WTC11 (cell line): ENCODE data around the gene LIFR. TPM values are rescaled to one million over a fixed set of nuclear protein-coding genes. Genes with fewer than 3 reads are reported as not detected.

Experiments
- ATAC-seq: fragments of 200-7000 bp; cut with Tn5 transposase; 2 replicates; pipeline ENCODE4 v1.10.0; 2021; ENCODE audit warnings: mild to moderate bottlenecking, moderate library complexity
- CTCF ChIA-PET: fragments of 300-600 bp; sonication (Branson Sonifier 250); formaldehyde crosslinking; loops from one replicate; lab custom pipeline; 2021; ENCODE audit warnings: antibody characterized with exemption; lab: Charles Lee
- POLR2A ChIA-PET: fragments of 350-600 bp; sonication (Branson Sonifier 250); formaldehyde crosslinking; loops from one replicate; lab custom pipeline; 2021; ENCODE audit warnings: antibody characterized with exemption; lab: Charles Lee
- DNase-seq: peaks from one replicate; pipeline ENCODE4 v3.0.0; 2021; ENCODE audit warnings: low spot score
- H3K27ac Mint-ChIP-seq: 2 replicates; pipeline ENCODE4 v1.8.0; 2021; ENCODE audit warnings: mixed read lengths
- H3K27me3 Mint-ChIP-seq: 2 replicates; pipeline ENCODE4 v1.8.0; 2021; ENCODE audit warnings: low read depth, mild to moderate bottlenecking, moderate library complexity, mixed read lengths
- H3K36me3 Mint-ChIP-seq: 2 replicates; pipeline ENCODE4 v1.8.0; 2021; ENCODE audit warnings: mixed read lengths
- H3K4me1 Mint-ChIP-seq: 2 replicates; pipeline ENCODE4 v1.8.0; 2022; ENCODE audit warnings: mixed read lengths
- H3K4me3 Mint-ChIP-seq: 2 replicates; pipeline ENCODE4 v1.8.0; 2021; ENCODE audit warnings: mild to moderate bottlenecking, moderate library complexity, mixed read lengths
- H3K9me3 Mint-ChIP-seq: 2 replicates; pipeline ENCODE4 v1.8.0; 2021; ENCODE audit warnings: mixed read lengths
- AR ChIP-seq: fragments of 250-450 bp; sonication (Bioruptor Pico); IDR thresholded peaks from 2 replicates; pipeline ENCODE4 v1.9.0; 2021; ENCODE audit warnings: mild to moderate bottlenecking
- ARID4B ChIP-seq: sonication (generic); formaldehyde crosslinking; IDR thresholded peaks from 2 replicates; pipeline ENCODE4 v1.8.0; 2023; ENCODE audit warnings: missing genetic modification reagents, mild to moderate bottlenecking, borderline replicate concordance
- ATF1 ChIP-seq: sonication (generic); formaldehyde crosslinking; IDR thresholded peaks from 2 replicates; pipeline ENCODE4 v1.8.1; 2023; ENCODE audit warnings: mild to moderate bottlenecking, moderate library complexity, missing genetic modification reagents
- EMX1 ChIP-seq: fragments of 250-450 bp; sonication (Bioruptor Pico); IDR thresholded peaks from 2 replicates; pipeline ENCODE4 v1.8.0; 2021; ENCODE audit warnings: mild to moderate bottlenecking
- ETV6 ChIP-seq: sonication (generic); formaldehyde crosslinking; IDR thresholded peaks from 2 replicates; pipeline ENCODE4 v1.8.1; 2022; ENCODE audit warnings: mild to moderate bottlenecking, missing genetic modification reagents
- FOXP1 ChIP-seq: sonication (generic); formaldehyde crosslinking; IDR thresholded peaks from 2 replicates; pipeline ENCODE4 v1.8.0; 2022; ENCODE audit warnings: missing genetic modification reagents, mild to moderate bottlenecking, moderate library complexity, borderline replicate concordance
- FOXP4 ChIP-seq: sonication (generic); formaldehyde crosslinking; IDR thresholded peaks from 2 replicates; pipeline ENCODE4 v1.8.0; 2022; ENCODE audit warnings: mild to moderate bottlenecking, missing genetic modification reagents
- GRHL2 ChIP-seq: fragments of 250-450 bp; sonication (Bioruptor Pico); IDR thresholded peaks from 2 replicates; pipeline ENCODE4 v1.8.0; 2022; ENCODE audit warnings: mild to moderate bottlenecking, moderate library complexity; ENCODE audit not compliant: insufficient replicate concordance, severe bottlenecking
- JUN ChIP-seq: sonication (generic); formaldehyde crosslinking; IDR thresholded peaks from 2 replicates; pipeline ENCODE4 v1.8.0; 2023; ENCODE audit warnings: mild to moderate bottlenecking, missing genetic modification reagents
- PREB ChIP-seq: sonication (generic); formaldehyde crosslinking; IDR thresholded peaks from 2 replicates; pipeline ENCODE4 v1.8.1; 2022; ENCODE audit warnings: mild to moderate bottlenecking, missing genetic modification reagents, moderate library complexity, borderline replicate concordance
- SOX15 ChIP-seq: fragments of 250-450 bp; sonication (Bioruptor Pico); IDR thresholded peaks from 2 replicates; pipeline ENCODE4 v1.9.0; 2021; ENCODE audit warnings: mild to moderate bottlenecking
- STAT6 ChIP-seq: sonication (generic); formaldehyde crosslinking; conservative IDR thresholded peaks from 2 replicates; pipeline ENCODE4 v1.8.1; 2023; ENCODE audit warnings: mild to moderate bottlenecking, low read depth, missing genetic modification reagents, moderate library complexity
- TCF7 ChIP-seq: sonication (generic); formaldehyde crosslinking; IDR thresholded peaks from 2 replicates; pipeline ENCODE4 v1.8.0; 2022; ENCODE audit warnings: mild to moderate bottlenecking, low read depth, missing genetic modification reagents, moderate library complexity
- TP53 ChIP-seq: sonication (generic); formaldehyde crosslinking; IDR thresholded peaks from 2 replicates; pipeline ENCODE4 v1.8.1; 2023; ENCODE audit warnings: mild to moderate bottlenecking, missing genetic modification reagents
- USF2 ChIP-seq: sonication (generic); formaldehyde crosslinking; IDR thresholded peaks from 2 replicates; pipeline ENCODE4 v1.8.1; 2023; ENCODE audit warnings: mild to moderate bottlenecking, missing genetic modification reagents, moderate library complexity
- ZNF121 ChIP-seq: sonication (generic); formaldehyde crosslinking; IDR thresholded peaks from 2 replicates; pipeline ENCODE4 v1.8.0; 2023; ENCODE audit warnings: missing genetic modification reagents
- ZNF219 ChIP-seq: sonication (generic); formaldehyde crosslinking; IDR thresholded peaks from 2 replicates; pipeline ENCODE4 v1.8.0; 2023; ENCODE audit warnings: missing genetic modification reagents, mild to moderate bottlenecking, borderline replicate concordance
- ZNF281 ChIP-seq: sonication (generic); formaldehyde crosslinking; IDR thresholded peaks from 2 replicates; pipeline ENCODE4 v1.8.0; 2023; ENCODE audit warnings: mild to moderate bottlenecking, missing genetic modification reagents
- ZNF416 ChIP-seq: fragments of 250-450 bp; sonication (Bioruptor Pico); IDR thresholded peaks from 2 replicates; pipeline ENCODE4 v1.9.0; 2021; ENCODE audit warnings: mild to moderate bottlenecking, inconsistent platforms
- ZNF423 ChIP-seq: fragments of 250-450 bp; sonication (Bioruptor Pico); IDR thresholded peaks from 2 replicates; pipeline ENCODE4 v2.1.2; 2022; ENCODE audit warnings: mild to moderate bottlenecking, moderate library complexity
- total RNA-seq: library from RNA; stranded (reverse); gene quantifications from 3 replicates; pipeline ENCODE4 v1.2.3, GENCODE V29; 2021

The LIFR gene
- total RNA-seq, 1 experiment from 2014 or later: 14.4 TPM

- Mint-ChIP-seq H3K4me1 (peaks cover 13% of the 10 kb centered on the region), H3K27ac (no peak overlapping the region), H3K36me3 (no peaks in the 10 kb centered on the region), H3K27me3 (no peaks in the 10 kb centered on the region), H3K9me3 (no peaks in the 10 kb centered on the region), H3K4me3 (no peak overlapping the region)
- no peak for TF ChIP-seq ATF1 (CRISPR knock-in tag)
- no peak for TF ChIP-seq ZNF423 (CRISPR knock-in tag)
- TF ChIP-seq FOXP4 (CRISPR knock-in tag): no peak
- TF ChIP-seq JUN (CRISPR knock-in tag): no peak
- TF ChIP-seq EMX1 (CRISPR knock-in tag): no peak
- TF ChIP-seq PREB (CRISPR knock-in tag): no peak
- TF ChIP-seq STAT6: no peak
- TF ChIP-seq TP53: no peak
- no peak for TF ChIP-seq USF2
- no peak for TF ChIP-seq ZNF416 (CRISPR knock-in tag)
- no peak for TF ChIP-seq ETV6 (CRISPR knock-in tag)
- TF ChIP-seq ARID4B (CRISPR knock-in tag): no peak
- TF ChIP-seq SOX15 (CRISPR knock-in tag): no peak
- TF ChIP-seq ZNF219 (CRISPR knock-in tag): no peak
- no peak for TF ChIP-seq FOXP1
- TF ChIP-seq ZNF281 (CRISPR knock-in tag): no peak
- no peak for TF ChIP-seq TCF7 (CRISPR knock-in tag)
- TF ChIP-seq AR (CRISPR knock-in tag): no peak
- no peak for TF ChIP-seq GRHL2 (CRISPR knock-in tag)
- no peak for TF ChIP-seq ZNF121
- DNase-seq (no peak), ATAC-seq (no peak)
- ChIA-PET CTCF (interaction anchor here (1.1 kb wide), 1 partner anchor 123 kb away, joined by 3 read pairs; no protein-coding TSS in a partner anchor), POLR2A (no interaction called here)
These were observed 13.4 kb downstream of the LIFR start for GRCh38 chr5:38543074-38543473.
